ENCODE results near the gene RASGRP3. TPM values are rescaled to one million over a fixed set of nuclear protein-coding genes. Genes with fewer than 3 reads are reported as not detected.

Gene RASGRP3
- total and polyA plus RNA-seq, 2 donors (not counting 3 experiments of a cell fraction or from before 2014, with no cell fraction given) = 16.0 to 39.6 TPM

GRCh38 chr2:33426666-33427231, 49.7 kb upstream of the RASGRP3 start:
- Histone ChIP-seq H3K4me1 (ENCODE audit: control insufficient read depth, extremely low read depth, insufficient read depth, low read length) (peaks cover 9% of the 10 kb centered on the region), H3K4me3 (replicated peaks in 1 of 3; ENCODE audit: insufficient read depth in 1 of 3, low read depth in 1 of 3, low read length in 3 of 3) (no peak overlapping the region), H3K27me3 (ENCODE audit: control insufficient read depth in 2 of 2, insufficient read depth in 2 of 2, low read length in 2 of 2) (peaks cover 0 to 1% of the 10 kb centered on the region in 2 experiments), H4K20me1 (replicated peaks; ENCODE audit: control insufficient read depth, extremely low read depth, insufficient read depth, low read length) (no peaks in the 10 kb centered on the region), H3K36me3 (ENCODE audit: control insufficient read depth in 2 of 2, extremely low read depth in 1 of 2, insufficient read depth in 2 of 2, low read length in 2 of 2) (no peaks in the 10 kb centered on the region), H3K4me2 (ENCODE audit: insufficient read depth, low read length) (no peak overlapping the region), H2AFZ (ENCODE audit: low read depth, low read length) (no peak overlapping the region), H3K9me3 (replicated peaks; ENCODE audit: control insufficient read depth, insufficient read depth, low read length) (no peaks in the 10 kb centered on the region), H3K79me2 (ENCODE audit: control insufficient read depth, insufficient read depth, low read length) (no peaks in the 10 kb centered on the region), H3K9me1 (replicated peaks; ENCODE audit: control insufficient read depth, extremely low read depth, insufficient read depth, low read length) (no peaks in the 10 kb centered on the region), H3K27ac (ENCODE audit: insufficient read depth, low read depth, low read length) (no peak overlapping the region), H3K9ac (replicated peaks; ENCODE audit: extremely low read depth, insufficient read depth, low read length) (no peak overlapping the region)
- dilution Hi-C loops (cut with MboI; ENCODE audit: extremely low pct_ligation_motif_present, low sequenced_read_pairs) (no loop called here), intact Hi-C loops (cut with micrococcal nuclease) (loop anchor here (1.0 kb wide), 1 partner anchor 10 kb away; no protein-coding TSS in a partner anchor)
- FAIRE-seq = no peak
- ChIA-PET POLR2A (no interaction called here), CTCF (interaction anchor here (1.6 kb wide), 1 partner anchor 156 kb away, joined by 3 read pairs; no protein-coding TSS in a partner anchor)
- no peak for TF ChIP-seq MYC (IDR thresholded peaks at IDR 0.05; ENCODE audit: low read depth, low read length)
- no peak for TF ChIP-seq EZH2 (IDR thresholded peaks at IDR 0.05; ENCODE audit: borderline replicate concordance, low read depth, low read length, severe bottlenecking)
- no peak for TF ChIP-seq POLR2A (IDR thresholded peaks at IDR 0.05; ENCODE audit: low read depth, low read length)
- DNase-seq (ENCODE audit: low read depth, low spot score) = no peak
- no TSS peak for BruUV-seq (replicated peaks)

DNA sequence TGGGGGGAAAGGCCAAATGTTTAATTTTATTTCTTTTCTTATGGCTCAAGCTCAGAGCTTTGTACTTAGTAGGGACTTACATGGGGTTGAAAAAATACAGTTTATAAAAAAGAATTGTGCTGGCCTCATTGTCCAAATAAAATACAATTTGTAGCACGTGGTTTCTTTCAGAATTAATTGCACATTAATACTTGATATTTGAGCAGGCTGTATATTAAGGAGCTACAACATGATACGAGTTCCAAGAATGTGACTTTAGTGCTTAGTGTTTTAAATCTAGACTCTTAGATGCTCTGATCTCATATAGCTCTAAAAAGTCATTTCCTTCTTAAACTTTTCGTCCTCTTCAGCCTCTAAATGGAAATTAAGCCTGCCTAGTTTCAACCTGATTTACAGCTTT, 46.4 kb upstream of the RASGRP3 start:
- dilution Hi-C loops (cut with MboI; ENCODE audit: extremely low pct_ligation_motif_present, low sequenced_read_pairs) (no loop called here), intact Hi-C loops (cut with micrococcal nuclease) (loop anchor here (10.0 kb wide), 1 partner anchor 875 kb away; no protein-coding TSS in a partner anchor)
- H3K9me1 ChIP-seq (replicated peaks; ENCODE audit: control insufficient read depth, extremely low read depth, insufficient read depth, low read length) = no peaks in the 10 kb centered on the region
- no peak for TF ChIP-seq JUN (IDR thresholded peaks at IDR 0.05; ENCODE audit: borderline replicate concordance, insufficient read depth, insufficient read length, low read depth)
- no peak for TF ChIP-seq GATA2 (IDR thresholded peaks at IDR 0.05; ENCODE audit: insufficient read depth, insufficient read length, low read depth, low read length)
- TF ChIP-seq EZH2 (IDR thresholded peaks at IDR 0.05; ENCODE audit: borderline replicate concordance, low read depth, low read length, severe bottlenecking) = no peak
- TF ChIP-seq FOS (IDR thresholded peaks at IDR 0.05; ENCODE audit: borderline replicate concordance, insufficient read depth, low read length) = no peak
- no peak for TF ChIP-seq POLR2AphosphoS5 (IDR thresholded peaks at IDR 0.05; ENCODE audit: insufficient read depth, low read depth, low read length)
- TF ChIP-seq MYC (IDR thresholded peaks at IDR 0.05; ENCODE audit: low read depth, low read length) = no peak
- no peak for TF ChIP-seq MAX (IDR thresholded peaks at IDR 0.05; ENCODE audit: insufficient read depth, insufficient read length)
- TF ChIP-seq, protein P1, sequence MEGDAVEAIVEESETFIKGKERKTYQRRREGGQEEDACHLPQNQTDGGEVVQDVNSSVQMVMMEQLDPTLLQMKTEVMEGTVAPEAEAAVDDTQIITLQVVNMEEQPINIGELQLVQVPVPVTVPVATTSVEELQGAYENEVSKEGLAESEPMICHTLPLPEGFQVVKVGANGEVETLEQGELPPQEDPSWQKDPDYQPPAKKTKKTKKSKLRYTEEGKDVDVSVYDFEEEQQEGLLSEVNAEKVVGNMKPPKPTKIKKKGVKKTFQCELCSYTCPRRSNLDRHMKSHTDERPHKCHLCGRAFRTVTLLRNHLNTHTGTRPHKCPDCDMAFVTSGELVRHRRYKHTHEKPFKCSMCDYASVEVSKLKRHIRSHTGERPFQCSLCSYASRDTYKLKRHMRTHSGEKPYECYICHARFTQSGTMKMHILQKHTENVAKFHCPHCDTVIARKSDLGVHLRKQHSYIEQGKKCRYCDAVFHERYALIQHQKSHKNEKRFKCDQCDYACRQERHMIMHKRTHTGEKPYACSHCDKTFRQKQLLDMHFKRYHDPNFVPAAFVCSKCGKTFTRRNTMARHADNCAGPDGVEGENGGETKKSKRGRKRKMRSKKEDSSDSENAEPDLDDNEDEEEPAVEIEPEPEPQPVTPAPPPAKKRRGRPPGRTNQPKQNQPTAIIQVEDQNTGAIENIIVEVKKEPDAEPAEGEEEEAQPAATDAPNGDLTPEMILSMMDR (IDR thresholded peaks at IDR 0.05; ENCODE audit: extremely low read depth in 1 of 2, insufficient read depth in 1 of 2, low read depth in 1 of 2, low read length in 2 of 2) = no peak
- no peak for TF ChIP-seq POLR2A (IDR thresholded peaks at IDR 0.05; ENCODE audit: low read depth, low read length)
- H3K9me3 ChIP-seq (replicated peaks; ENCODE audit: control insufficient read depth, insufficient read depth, low read length) = no peaks in the 10 kb centered on the region
- H3K79me2 ChIP-seq (ENCODE audit: control insufficient read depth, insufficient read depth, low read length) = no peaks in the 10 kb centered on the region
- no peak overlapping the region for H3K9ac ChIP-seq (replicated peaks; ENCODE audit: extremely low read depth, insufficient read depth, low read length)
- CTCF ChIA-PET = interaction anchor here (1.5 to 3.8 kb wide), 3 partner anchors 11 to 153 kb away, joined by 4 to 18 read pairs (median 8); no protein-coding TSS in a partner anchor
- H4K20me1 ChIP-seq (replicated peaks; ENCODE audit: control insufficient read depth, extremely low read depth, insufficient read depth, low read length) = no peaks in the 10 kb centered on the region
- H3K4me1 ChIP-seq (ENCODE audit: control insufficient read depth, extremely low read depth, insufficient read depth, low read length) = peaks cover 9% of the 10 kb centered on the region
- H3K36me3 ChIP-seq (ENCODE audit: control insufficient read depth in 2 of 2, extremely low read depth in 1 of 2, insufficient read depth in 2 of 2, low read length in 2 of 2) = no peaks in the 10 kb centered on the region
- BruUV-seq (replicated peaks) = no TSS peak
- FAIRE-seq (no peak), DNase-seq (ENCODE audit: low read depth, low spot score) (no peak)
- H3K4me3 ChIP-seq (replicated peaks in 1 of 3; ENCODE audit: insufficient read depth in 1 of 3, low read depth in 1 of 3, low read length in 3 of 3) = no peak overlapping the region
- peaks cover 0 to 4% of the 10 kb centered on the region in 2 experiments for H3K27me3 ChIP-seq (ENCODE audit: control insufficient read depth in 2 of 2, insufficient read depth in 2 of 2, low read length in 2 of 2)
- POLR2A ChIA-PET = no interaction called here
- H2AFZ ChIP-seq (ENCODE audit: low read depth, low read length) = no peak overlapping the region
- no peak overlapping the region for H3K27ac ChIP-seq (ENCODE audit: insufficient read depth, low read depth, low read length)
- no peak overlapping the region for H3K4me2 ChIP-seq (ENCODE audit: insufficient read depth, low read length)

Measured in endothelial cell of umbilical vein (primary cell).